Motor neuron (in vitro differentiated cells): ENCODE measurements around the gene HS3ST6. TPM values are rescaled to one million over a fixed set of nuclear protein-coding genes. Genes with fewer than 3 reads are reported as not detected.
A peak's percentile ranks its signal among the peaks of the same experiment; 100 is the strongest.
"Not testable (repeated sequence)": the region's sequence is repeated elsewhere in the genome, so short reads cannot be mapped to it uniquely, and the experiment has no call there.

ENCODE experiments used
- ATAC-seq, 8 experiments: fragments of 200-7000 bp; cut with Tn5 transposase; replicated peaks in 6 of 8; 2 replicates each; pipeline ENCODE4 v1.8.0; 2021; ENCODE audit warnings: mild to moderate bottlenecking in 8 of 8, moderate library complexity in 8 of 8
- H3K27ac ChIP-seq, 2 donors: fragments of 250-450 bp; sonication (Bioruptor Pico); 2 replicates each; pipeline ENCODE4 v1.9.0; 2021; ENCODE audit warnings: antibody characterized with exemption in 2 of 2, mild to moderate bottlenecking in 2 of 2, moderate library complexity in 1 of 2
- H3K4me1 ChIP-seq, 2 donors: fragments of 250-450 bp; sonication (Bioruptor Pico); replicated peaks in 1 of 2; 2 replicates each; pipeline ENCODE4 v1.6.1; 2021; ENCODE audit warnings: antibody characterized with exemption in 2 of 2, mild to moderate bottlenecking in 2 of 2, moderate library complexity in 1 of 2
- H3K4me3 ChIP-seq, 5 donors: fragments of 250-450 bp; sonication (Bioruptor Pico); 2 replicates each; pipeline ENCODE4 v1.9.0; 2021; ENCODE audit warnings: antibody characterized with exemption in 5 of 5, mild to moderate bottlenecking in 5 of 5, moderate library complexity in 4 of 5
- WGBS, 10 experiments: fragments of 450-650 bp; shearing (Covaris generic); methylation state at CpG; one replicate each; pipeline ENCODE4 v1.0.0; 2022; 5-methylcytosine and 5-hydroxymethylcytosine counted together
- in situ Hi-C, 9 experiments: fragments of 400-800 bp; cut with MboI; loops; one replicate each; pipeline ENCODE4 v1.15.0; 2021; ENCODE audit warnings: low sequenced_read_pairs in 9 of 9, low pct_unique_long_range_greater_than_20kb in 2 of 9; ENCODE audit not compliant: unreplicated experiment in 9 of 9
- total RNA-seq, 8 experiments: library from RNA; unstranded; fragments of 300-600 nt; gene quantifications; 2 replicates each; pipeline versions ENCODE4 v1.2.3 to v1.2.4, GENCODE V29; 2022

Gene HS3ST6
- total RNA-seq, 8 experiments from 2014 or later, result 0.25 to 1.1 TPM; not detected in 6

DNA sequence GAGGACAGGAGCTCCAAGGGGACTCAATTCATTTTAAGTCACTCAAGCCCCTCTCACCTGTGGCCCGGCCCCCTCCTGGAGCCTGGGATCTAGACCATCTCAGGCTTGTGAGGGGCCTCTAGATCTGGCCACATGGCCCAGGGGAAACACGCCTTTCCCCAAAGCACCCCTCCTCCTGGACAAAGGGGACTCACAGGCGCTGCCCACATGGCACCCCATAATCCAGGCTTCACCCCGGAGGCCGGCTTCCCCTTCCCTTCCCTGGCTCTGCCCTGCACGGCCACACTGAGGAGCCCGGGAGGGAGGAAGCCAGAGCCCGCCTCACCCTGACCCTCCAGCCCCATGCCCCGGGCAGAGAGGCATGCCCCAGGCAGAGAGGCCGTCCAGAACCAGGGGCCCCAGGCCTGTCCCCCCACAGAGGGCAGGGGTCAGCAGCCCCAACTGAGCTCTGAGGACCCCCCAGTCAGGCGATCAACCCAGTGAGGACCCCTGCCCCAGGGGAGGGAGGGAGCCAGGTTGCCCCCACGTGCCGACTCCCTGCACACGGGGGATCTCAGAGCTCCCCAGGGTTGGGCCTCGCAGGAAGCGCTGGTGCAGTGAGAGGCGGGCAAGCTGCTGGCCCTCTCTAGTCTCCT lies 10.9 kb downstream of the HS3ST6 start:
- Histone ChIP-seq H3K4me1 (no peaks in the 10 kb centered on the region), H3K27ac (no peak overlapping the region), H3K4me3 (no peak overlapping the region)
- in situ Hi-C loops, result no loop called here
- 40 to 71% methylated on average over 1 to 7 of the region's 17 CpGs; no CpG with 5 or more reads in 8 of the 10 experiments for WGBS, 10 experiments
- peak in 1 of 8 experiments; percentile 3 for ATAC-seq

DNA sequence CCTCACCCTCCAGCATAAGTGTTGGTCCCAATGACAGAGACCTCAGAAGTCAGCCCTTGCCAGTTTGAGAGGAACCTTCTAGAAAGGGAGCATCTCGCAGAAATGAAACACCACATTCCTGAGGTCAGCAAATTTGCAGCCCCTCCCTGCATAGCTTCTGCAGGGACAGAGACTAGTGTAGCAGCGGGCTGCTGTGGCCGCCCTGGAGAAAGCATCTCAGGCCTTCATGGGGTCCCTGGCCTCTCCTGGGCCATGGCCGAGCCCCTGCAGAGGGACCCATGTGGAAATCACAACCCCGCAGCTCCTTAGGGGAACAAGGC lies 11.4 kb downstream of the HS3ST6 start:
- no peak overlapping the region for H3K27ac ChIP-seq
- in situ Hi-C loops, result no loop called here
- H3K4me3 ChIP-seq, result no peak overlapping the region
- no peaks in the 10 kb centered on the region for H3K4me1 ChIP-seq
- WGBS, 10 experiments, result 20 to 88% (median 79%) methylated on average over 2 to 3 of the region's 5 CpGs; no CpG with 5 or more reads in 6 of the 10 experiments
- peak in 2 of 8 experiments; percentile 14 to 71 for ATAC-seq

DNA sequence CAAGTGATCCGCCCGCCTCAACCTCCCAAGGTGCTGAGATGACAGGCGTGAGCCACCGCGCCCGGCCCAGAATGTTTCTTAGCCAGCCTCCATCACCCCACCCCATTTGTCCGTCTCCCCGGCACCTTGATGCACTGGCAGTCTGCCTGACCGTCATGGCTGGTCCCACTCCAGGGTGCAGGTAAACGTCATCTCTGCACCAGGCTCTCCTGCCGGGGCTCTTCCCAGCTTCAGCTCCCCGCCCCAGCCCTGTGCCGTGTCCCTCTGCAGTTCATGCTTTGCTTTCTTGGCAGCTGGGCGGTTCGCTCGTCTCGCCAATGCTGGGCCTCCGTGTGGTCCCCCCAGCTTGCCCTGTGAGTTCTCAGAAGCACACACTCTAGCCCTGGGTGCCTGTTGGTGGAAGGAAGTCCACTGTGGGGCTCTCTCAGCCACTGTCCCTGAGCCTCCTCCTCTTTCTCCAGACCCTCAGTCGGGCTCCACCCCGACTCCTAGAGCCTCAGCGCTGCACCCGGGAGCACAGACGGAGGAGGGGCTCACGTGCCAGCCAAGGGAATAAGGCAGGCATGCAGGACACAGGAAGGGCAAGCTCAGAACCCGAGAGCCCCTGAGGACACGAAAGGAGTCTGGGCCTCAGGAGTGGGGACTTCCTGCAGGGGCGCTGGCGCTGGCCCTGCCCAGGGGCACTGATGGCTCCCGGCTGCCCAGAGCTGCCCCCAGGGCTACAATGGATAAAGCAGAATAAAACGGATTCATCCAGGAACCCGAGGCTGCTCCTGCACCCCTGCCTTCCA lies 12.0 kb downstream of the HS3ST6 start:
- Histone ChIP-seq H3K4me1 (no peaks in the 10 kb centered on the region), H3K27ac (no peak overlapping the region), H3K4me3 (no peak overlapping the region)
- WGBS, 10 experiments, result 0 to 74% (median 50%) methylated on average over 1 to 14 of the region's 31 CpGs; no CpG with 5 or more reads in 3 of the 10 experiments
- ATAC-seq, result peak in 4 of 8 experiments; percentile 11 to 29 (median 18)
- in situ Hi-C loops, result no loop called here

DNA sequence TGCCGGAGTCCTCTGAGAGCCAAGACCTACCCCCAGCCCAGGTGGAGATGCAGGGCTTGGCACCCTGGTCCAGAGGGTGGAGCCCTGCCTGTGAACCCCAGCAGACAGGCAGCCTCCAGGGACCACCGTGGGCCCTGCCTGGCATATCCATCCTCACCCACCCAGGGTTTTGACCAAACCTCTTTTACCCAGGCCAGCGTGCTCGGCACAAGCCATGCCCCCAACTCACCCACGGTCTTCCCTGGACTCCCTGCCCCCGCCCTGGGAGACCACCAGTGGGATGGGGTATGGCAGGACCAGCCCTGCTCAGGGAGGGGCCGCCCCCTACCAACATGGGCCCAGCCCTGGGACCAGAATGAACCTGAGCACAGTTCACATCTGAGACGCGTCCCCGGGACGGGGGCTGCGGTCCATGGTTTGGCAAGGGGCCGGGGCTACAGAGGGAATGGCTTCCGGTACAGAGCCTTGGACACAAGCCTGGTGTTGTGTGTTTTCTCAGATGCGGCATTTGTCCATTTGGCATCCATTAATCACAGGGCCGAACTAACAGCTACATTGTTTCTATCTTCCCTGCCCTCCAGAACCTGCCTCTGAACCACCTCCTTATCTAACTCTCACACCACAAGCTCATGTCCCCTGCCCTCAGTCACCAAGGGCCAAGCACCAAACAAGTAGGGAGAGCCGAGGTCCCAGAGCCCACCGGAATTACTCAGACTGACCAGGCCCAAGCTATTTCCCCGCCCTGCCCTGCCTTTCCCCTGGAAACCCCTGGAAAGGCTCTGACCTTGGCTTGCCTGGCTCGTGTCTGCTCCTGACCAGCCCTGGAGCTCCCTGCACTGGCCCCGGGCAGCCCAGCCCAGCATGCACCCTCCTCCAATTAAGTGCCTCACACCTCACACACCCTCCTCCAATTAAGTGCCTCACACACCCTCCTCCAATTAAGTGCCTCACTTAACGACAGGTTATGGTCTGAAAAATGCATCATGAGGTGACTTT lies 14.1 kb downstream of the HS3ST6 start:
- in situ Hi-C loops, result no loop called here
- WGBS, 10 experiments, result 10 to 71% (median 58%) methylated on average over 1 to 6 of the region's 22 CpGs; no CpG with 5 or more reads in 4 of the 10 experiments
- no peak overlapping the region for H3K27ac ChIP-seq
- ATAC-seq, result peak in 2 of 8 experiments; percentile 40 to 50
- H3K4me3 ChIP-seq, result no peak overlapping the region
- no peaks in the 10 kb centered on the region for H3K4me1 ChIP-seq

DNA sequence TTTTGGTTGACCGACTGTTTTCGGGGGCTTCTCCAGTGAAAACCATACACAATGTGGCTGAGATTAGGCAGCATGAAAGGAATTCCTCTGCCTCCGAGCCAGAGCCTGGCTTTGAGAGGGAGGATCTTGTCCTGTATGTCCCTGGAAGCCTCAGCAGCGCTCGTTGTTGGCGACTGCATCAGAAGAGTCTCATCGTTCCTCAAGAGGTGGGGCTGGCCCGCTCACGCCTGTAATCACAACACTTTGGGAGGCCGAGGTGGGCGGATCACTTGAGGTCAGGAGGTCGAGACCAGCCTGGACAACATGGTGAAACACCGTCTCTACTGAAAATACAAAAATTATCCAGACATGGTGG lies 15.0 kb downstream of the HS3ST6 start:
- Histone ChIP-seq H3K27ac (no peak overlapping the region), H3K4me1 (no peaks in the 10 kb centered on the region), H3K4me3 (no peak overlapping the region)
- no peak for ATAC-seq
- in situ Hi-C loops, result no loop called here
- 10 to 100% (median 47%) methylated on average over 1 to 12 of the region's 13 CpGs; no CpG with 5 or more reads in 3 of the 10 experiments for whole genome bisulfite sequencing, 10 experiments

DNA sequence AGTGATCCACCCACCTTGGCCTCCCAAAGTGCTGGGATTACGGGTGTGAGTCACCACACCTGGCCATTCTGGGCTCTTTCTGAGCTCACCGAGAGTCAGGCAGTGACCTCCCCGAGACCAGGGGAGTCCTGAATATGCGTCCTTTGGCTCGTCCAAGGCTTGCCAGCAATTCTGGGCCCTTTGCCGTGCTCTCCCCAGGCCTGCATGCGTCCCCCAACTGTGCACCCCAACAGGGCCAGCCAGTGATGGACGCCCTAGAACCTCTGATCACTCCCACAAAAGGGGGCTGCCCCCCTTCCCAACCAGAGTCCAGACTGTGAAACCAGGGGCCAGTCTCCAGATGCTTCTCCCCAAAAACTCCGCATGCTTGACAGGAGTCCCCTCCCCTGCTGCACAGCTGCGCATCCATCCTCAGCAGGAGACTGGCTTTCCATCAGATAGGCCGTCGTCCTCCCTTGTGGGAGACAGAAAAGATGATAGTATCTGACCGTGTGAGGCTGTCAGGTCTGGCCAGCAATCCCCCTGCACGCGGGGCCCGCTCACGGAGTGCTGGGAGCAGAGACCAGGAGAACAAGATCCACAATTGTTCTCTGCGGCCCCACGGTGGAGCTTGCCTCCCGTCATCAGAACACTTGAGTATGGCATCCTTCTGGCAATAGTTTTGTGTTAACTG lies 15.5 kb downstream of the HS3ST6 start:
- no peaks in the 10 kb centered on the region for H3K4me1 ChIP-seq
- no peak overlapping the region for H3K4me3 ChIP-seq
- 30 to 70% (median 54%) methylated on average over 2 to 10 of the region's 20 CpGs; no CpG with 5 or more reads in 5 of the 10 experiments for WGBS, 10 experiments
- H3K27ac ChIP-seq, result no peak overlapping the region
- in situ Hi-C loops, result no loop called here
- ATAC-seq, result no peak

DNA sequence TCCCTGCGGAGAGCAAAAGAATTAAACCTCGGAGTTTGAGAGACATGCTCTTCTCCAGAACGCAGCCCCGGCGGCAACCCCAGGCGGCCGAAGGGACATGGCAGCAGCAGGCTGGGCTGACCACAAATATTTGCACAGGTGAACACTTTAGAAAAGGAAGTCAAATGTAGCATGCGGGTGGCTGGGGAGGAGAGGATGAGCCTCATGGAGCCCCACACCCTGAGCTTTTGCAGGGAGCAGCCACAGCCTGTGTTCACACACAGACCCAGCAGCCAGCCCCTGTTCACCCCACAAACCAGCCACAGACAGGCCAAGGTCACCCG lies 17.8 kb downstream of the HS3ST6 start:
- in situ Hi-C loops, result no loop called here
- 56 to 83% (median 75%) methylated on average over 1 to 8 of the region's 9 CpGs; no CpG with 5 or more reads in 3 of the 10 experiments for WGBS, 10 experiments
- ATAC-seq, result peak in 1 of 8 experiments; percentile 19
- Histone ChIP-seq H3K4me1 (no peaks in the 10 kb centered on the region), H3K4me3 (no peak overlapping the region), H3K27ac (no peak overlapping the region)

DNA sequence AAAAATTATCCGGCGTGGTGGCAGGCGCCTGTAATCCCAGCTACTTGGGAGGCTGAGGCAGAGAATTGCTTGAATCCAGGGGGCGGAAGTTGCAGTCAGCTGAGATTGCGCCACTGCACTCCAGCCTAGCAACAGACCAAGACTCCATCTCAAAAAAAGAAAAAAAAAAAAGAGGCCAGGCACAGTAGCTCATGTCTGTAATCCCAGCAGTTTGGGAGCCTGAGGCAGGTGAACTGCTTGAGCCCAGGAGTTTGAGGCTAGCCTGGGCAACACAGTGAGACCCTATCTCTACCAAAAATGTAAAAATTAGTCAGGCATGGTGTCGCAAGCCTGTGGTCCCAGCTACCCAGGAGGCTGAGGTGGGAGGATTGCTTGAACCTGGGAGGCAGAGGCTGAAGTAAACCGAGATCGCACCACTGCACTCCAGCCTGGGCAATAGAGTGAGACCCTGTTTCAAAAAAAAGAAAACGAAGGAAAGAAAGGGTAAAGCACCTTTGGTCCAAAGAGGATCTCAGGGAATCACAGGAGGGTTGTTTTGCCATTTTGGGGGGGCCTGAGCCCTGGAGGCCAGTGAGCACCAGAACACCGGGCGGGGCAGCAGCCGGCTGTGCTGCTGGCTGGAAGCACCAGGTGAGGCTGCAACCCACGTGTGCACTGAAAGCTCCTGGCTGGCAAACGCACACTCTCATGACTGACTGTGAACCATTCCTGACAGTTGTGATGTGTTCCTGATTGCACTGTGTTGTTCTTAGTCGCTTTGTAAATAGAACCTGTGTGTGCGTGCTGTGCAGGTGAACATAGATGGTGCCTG lies 18.4 kb downstream of the HS3ST6 start:
- ATAC-seq, result no peak
- no peak overlapping the region for H3K4me3 ChIP-seq
- 74 to 100% (median 83%) methylated on average over 1 to 11 of the region's 16 CpGs; no CpG with 5 or more reads in 1 of the 10 experiments for WGBS, 10 experiments
- no peak overlapping the region for H3K27ac ChIP-seq
- H3K4me1 ChIP-seq, result no peaks in the 10 kb centered on the region
- in situ Hi-C loops, result no loop called here

DNA sequence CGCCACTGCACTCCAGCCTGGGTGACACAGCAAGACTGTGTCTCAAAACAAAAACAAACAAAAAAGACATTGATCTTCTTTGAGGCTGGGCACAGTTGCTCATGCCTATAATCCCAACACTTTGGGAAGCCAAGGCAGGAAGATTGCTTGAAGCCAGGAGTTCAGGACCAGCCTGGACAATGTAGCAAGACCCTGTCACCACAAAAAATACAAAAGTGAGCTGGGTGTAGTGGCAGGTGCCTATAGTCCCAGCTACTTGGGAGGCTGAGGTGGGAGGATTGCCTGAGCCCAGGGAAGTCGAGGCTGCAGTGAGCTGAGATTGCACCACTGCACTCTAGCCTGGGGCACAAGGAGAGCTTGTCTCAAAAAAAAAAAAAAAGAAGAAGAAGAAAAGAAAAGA lies 20.5 kb downstream of the HS3ST6 start:
- H3K27ac ChIP-seq, in situ Hi-C loops, H3K4me1 ChIP-seq, H3K4me3 ChIP-seq, ATAC-seq: not testable (repeated sequence)
- WGBS, 10 experiments, result 43 to 100% (median 73%) methylated on average over 1 to 2 of the region's 2 CpGs; no CpG with 5 or more reads in 4 of the 10 experiments

DNA sequence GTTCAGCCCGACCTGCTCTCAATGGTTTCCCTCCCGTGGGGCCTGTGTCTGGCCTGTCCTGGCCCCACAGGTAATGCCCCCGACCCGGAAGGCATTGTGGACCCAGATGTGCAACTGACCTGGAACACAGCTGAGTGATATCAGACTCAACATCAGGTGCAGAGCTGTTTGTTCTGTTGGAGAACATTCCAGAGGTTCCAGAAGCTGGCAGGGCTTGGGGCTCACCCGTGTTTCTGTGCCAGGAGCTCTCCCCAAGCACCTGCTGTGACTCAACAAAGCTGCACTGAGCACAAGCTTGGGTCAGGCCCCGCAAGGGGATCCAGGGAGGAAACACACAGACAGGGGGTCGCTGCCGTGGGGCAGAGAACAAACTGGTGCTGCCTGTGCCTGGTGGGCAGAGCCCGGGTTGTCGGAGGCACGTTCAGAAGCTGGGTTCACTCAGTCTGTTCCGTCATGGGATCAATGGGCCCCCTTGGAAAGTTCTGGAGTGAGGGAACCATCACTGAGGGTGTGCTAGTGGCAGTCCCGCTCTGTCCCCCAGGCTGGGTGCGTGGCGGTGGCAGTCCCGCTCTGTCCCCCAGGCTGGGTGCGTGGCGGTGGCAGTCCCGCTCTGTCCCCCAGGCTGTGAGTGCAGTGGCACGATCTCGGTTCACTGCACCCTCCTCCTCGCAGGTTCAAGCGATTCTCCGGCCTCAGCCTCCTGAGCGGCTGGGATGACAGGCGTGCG lies 22.1 kb downstream of the HS3ST6 start:
- ATAC-seq, result no peak
- Histone ChIP-seq H3K4me1 (no peaks in the 10 kb centered on the region), H3K4me3 (no peak overlapping the region), H3K27ac (no peak overlapping the region)
- 0 to 90% (median 41%) methylated on average over 1 to 21 of the region's 27 CpGs; no CpG with 5 or more reads in 4 of the 10 experiments for WGBS, 10 experiments
- in situ Hi-C loops, result no loop called here

DNA sequence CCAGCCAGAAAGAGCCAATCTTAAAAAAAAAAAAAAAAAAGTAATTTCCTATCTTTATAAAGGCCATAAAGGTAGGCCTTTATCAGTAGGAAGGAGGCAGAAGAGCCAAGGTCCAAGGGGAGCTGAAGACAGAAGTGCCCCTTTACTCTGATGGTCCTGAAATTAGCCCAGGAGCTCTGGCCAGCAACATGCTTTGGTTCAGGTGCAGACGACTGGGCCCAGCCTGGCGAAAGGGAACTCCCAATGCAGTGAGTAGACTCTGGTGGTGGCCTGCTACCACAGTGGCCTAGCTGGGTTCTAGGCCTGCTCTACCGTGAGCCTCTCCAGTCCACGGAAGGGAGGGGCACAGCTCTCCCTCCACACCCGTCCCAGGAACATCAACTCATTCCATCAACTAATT lies 23.1 kb downstream of the HS3ST6 start:
- Histone ChIP-seq H3K4me3 (no peak overlapping the region), H3K27ac (no peak overlapping the region), H3K4me1 (no peaks in the 10 kb centered on the region)
- WGBS, 10 experiments, result 69 to 83% (median 80%) methylated on average over 2 to 3 of the region's 5 CpGs; no CpG with 5 or more reads in 7 of the 10 experiments
- no peak for ATAC-seq
- in situ Hi-C loops, result no loop called here
